HepG2 (cell line): ENCODE measurements around the gene SMIM29. TPM values are rescaled to one million over a fixed set of nuclear protein-coding genes. Genes with fewer than 3 reads are reported as not detected.

ENCODE experiments used
- ATF2 ChIP-seq: sonication (generic); formaldehyde crosslinking; IDR thresholded peaks from 2 replicates; pipeline ENCODE4 v1.4.0; 2020; ENCODE audit warnings: missing genetic modification reagents
- GLMP ChIP-seq: sonication (generic); formaldehyde crosslinking; IDR thresholded peaks from 2 replicates; pipeline ENCODE4 v1.9.0; 2021; ENCODE audit warnings: missing genetic modification reagents, mild to moderate bottlenecking, borderline replicate concordance
- HNF1B ChIP-seq: sonication (generic); formaldehyde crosslinking; IDR thresholded peaks from 2 replicates; pipeline ENCODE4 v1.5.1; 2020; ENCODE audit warnings: mild to moderate bottlenecking, moderate library complexity, missing genetic modification reagents
- MBNL3 ChIP-seq: fragments of 250-450 bp; sonication (Bioruptor Pico); conservative IDR thresholded peaks from 2 replicates; pipeline ENCODE4 v1.8.0; 2022; ENCODE audit warnings: mild to moderate bottlenecking, inconsistent platforms
- MXD1 ChIP-seq: sonication (generic); formaldehyde crosslinking; IDR thresholded peaks from 2 replicates; pipeline ENCODE4 v1.4.0; 2020; ENCODE audit warnings: mild to moderate bottlenecking, missing genetic modification reagents
- NFATC3 ChIP-seq: sonication (generic); formaldehyde crosslinking; IDR thresholded peaks from 2 replicates; pipeline ENCODE4 v1.5.1; 2020; ENCODE audit warnings: mild to moderate bottlenecking, missing genetic modification reagents
- NFYB ChIP-seq: sonication (generic); formaldehyde crosslinking; IDR thresholded peaks from 2 replicates; pipeline ENCODE4 v1.4.0; 2020; ENCODE audit warnings: missing genetic modification reagents
- RARG ChIP-seq: sonication (generic); formaldehyde crosslinking; IDR thresholded peaks from 2 replicates; pipeline ENCODE4 v1.4.0; 2020; ENCODE audit warnings: low read depth, mild to moderate bottlenecking, missing genetic modification reagents
- SMC3 ChIP-seq: IDR thresholded peaks from 2 replicates; pipeline ENCODE4 v1.6.1; 2011; ENCODE audit warnings: low read length, improper control_type of control experiment
- UBTF ChIP-seq: sonication (generic); formaldehyde crosslinking; IDR thresholded peaks from 2 replicates; pipeline ENCODE4 v1.4.0; 2020; ENCODE audit warnings: mild to moderate bottlenecking, missing genetic modification reagents
- ZBTB20 ChIP-seq: sonication (generic); formaldehyde crosslinking; IDR thresholded peaks from 2 replicates; pipeline ENCODE4 v1.8.1; 2023; ENCODE audit warnings: missing genetic modification reagents, low read depth, mild to moderate bottlenecking, borderline replicate concordance
- ZNF276 ChIP-seq: sonication (generic); formaldehyde crosslinking; IDR thresholded peaks from 2 replicates; pipeline ENCODE4 v1.4.0; 2020; ENCODE audit warnings: mild to moderate bottlenecking, low read depth, missing genetic modification reagents
- ZNF281 ChIP-seq: sonication (generic); formaldehyde crosslinking; IDR thresholded peaks from 2 replicates; pipeline ENCODE4 v1.4.0; 2020; ENCODE audit warnings: missing genetic modification reagents, borderline replicate concordance
- ZNF614 ChIP-seq: IDR thresholded peaks from 2 replicates; pipeline ENCODE4 v1.6.1; 2018; ENCODE audit warnings: missing biosample characterization, missing genetic modification reagents, inconsistent platforms, borderline replicate concordance
- ZNF75D ChIP-seq: sonication (generic); formaldehyde crosslinking; IDR thresholded peaks from 2 replicates; pipeline ENCODE4 v1.8.1; 2023; ENCODE audit warnings: missing genetic modification reagents, mild to moderate bottlenecking, borderline replicate concordance
- polyA plus RNA-seq, 8 experiments: library from polyadenylated mRNA; depleted of rRNA in 3 of 8; stranded (reverse) in 7 of 8; unstranded in 1 of 8; fragments of >200 nt; fragmentation: Illumina TruSeq in 4 of 8; extraction: Trizol in 4 of 8; gene quantifications; 2 replicates each; pipeline versions ENCODE4 v1.2.1 to v1.2.3, GENCODE V29; 2011 to 2016; ENCODE audit warnings: low read depth in 4 of 8, missing spikeins in 1 of 8, mixed read lengths in 1 of 8; ENCODE audit not compliant: insufficient read depth in 1 of 8
- total RNA-seq, 5 experiments: library from RNA; depleted of rRNA; stranded (reverse); fragments of >200 nt; fragmentation: Illumina TruSeq; extraction: Trizol; gene quantifications; 2 replicates each; pipeline ENCODE4 v1.2.3, GENCODE V29; 2016; ENCODE audit warnings: low read depth in 1 of 5

Gene SMIM29
- total and polyA plus RNA-seq, 2 of the 13 experiments (the other 11 are each of a cell fraction or from before 2014, with no cell fraction given): 8.8 to 15.3 TPM

- TF ChIP-seq GLMP (CRISPR knock-in tag) (0 out of 2 replicates have a peak, but pooled peaks have one; percentile 83), ZNF614 (CRISPR knock-in tag) (no peak), HNF1B (CRISPR knock-in tag) (peak; percentile 15; the same call in 1 of the 2 replicates), SMC3 (no peak), ATF2 (CRISPR knock-in tag) (peak; percentile 74; the same call in 1 of the 2 replicates), MXD1 (CRISPR knock-in tag) (peak; percentile 97), NFYB (0 out of 2 replicates have a peak, but pooled peaks have one; percentile 12), RARG (CRISPR knock-in tag) (no peak), UBTF (peak; percentile 73; the same call in 1 of the 2 replicates), ZNF276 (peak; percentile 95), MBNL3 (CRISPR knock-in tag) (no peak), ZNF281 (CRISPR knock-in tag) (peak; percentile 99), ZNF75D (CRISPR knock-in tag) (0 out of 2 replicates have a peak, but pooled peaks have one; percentile 44), ZBTB20 (CRISPR knock-in tag) (peak; percentile 85), NFATC3 (CRISPR knock-in tag) (no peak)
Measured at GRCh38 chr6:34237722-34238584, 10.9 kb downstream of the SMIM29 start (continued).
